ENCODE measurements around the gene LYL1.

- TF ChIP-seq ZNF274 (IDR thresholded peaks at IDR 0.05; ENCODE audit: low read depth, low read length) (no peak), YY1 (IDR thresholded peaks at IDR 0.05; ENCODE audit: insufficient read depth, insufficient read length) (no peak), SUZ12 (IDR thresholded peaks at IDR 0.05; ENCODE audit: extremely low read depth, insufficient read depth, insufficient read length) (no peak)
These were observed 48.7 kb downstream of the LYL1 start for GRCh38 chr19:13053761-13054625.

All from NT2/D1 (cell line).